AG10803 (cell line): ENCODE measurements around the gene CTNNA1.

Source experiments
- DNase-seq: peaks from one replicate; pipeline ENCODE4 v3.0.0; 2010; ENCODE audit warnings: low read depth
- H3K4me3 ChIP-seq: 2 replicates; pipeline ENCODE4 v1.5.1; 2011; ENCODE audit warnings: mild to moderate bottlenecking, low read length, control low read depth
- TF ChIP-seq, protein P1 (sequence below): conservative IDR thresholded peaks from 2 replicates; pipeline ENCODE4 v1.5.1; 2011; ENCODE audit warnings: mild to moderate bottlenecking, low read length, control low read depth, inconsistent platforms

CTNNA1 gene

DNA sequence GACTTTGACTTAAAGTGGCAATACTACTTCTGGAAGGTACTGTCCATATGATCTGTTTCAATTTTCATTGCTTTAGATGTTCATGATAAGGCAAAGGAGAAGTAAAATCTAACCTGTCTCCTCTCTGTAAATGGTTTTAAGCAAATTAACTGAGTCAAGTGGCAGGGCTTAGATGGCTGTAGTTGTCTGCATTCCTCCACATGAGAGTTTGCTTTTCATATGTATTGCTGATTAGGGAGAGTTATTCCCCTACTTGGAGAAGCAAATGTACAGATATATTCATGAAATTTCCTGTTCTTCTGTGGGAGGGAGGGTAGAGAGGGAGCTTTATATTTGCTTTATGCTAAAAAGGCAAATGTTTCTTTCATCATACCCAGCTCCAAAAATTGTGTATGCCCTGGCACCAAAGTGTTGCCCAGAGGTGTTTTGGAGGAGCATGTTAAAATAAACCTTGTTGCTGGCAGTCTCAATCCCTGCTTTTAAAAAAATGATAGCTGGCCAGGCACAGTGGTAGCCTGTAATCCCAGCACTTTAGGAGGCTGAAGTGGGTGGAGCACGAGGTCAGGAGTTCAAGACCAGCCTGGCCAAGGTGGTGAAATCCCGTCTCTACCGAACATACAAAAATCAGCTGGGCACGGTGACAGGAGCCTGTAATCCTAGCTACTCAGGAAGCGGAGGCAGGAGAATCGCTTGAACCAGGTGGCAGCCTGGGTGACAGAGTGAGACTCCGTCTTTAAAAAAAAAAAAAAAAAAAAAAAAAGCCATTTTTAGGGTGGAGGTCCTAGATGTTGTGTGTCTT is 125.4 kb downstream of the CTNNA1 start:
- DNase-seq = no peak
- H3K4me3 ChIP-seq = no peak overlapping the region
- TF ChIP-seq, protein P1, sequence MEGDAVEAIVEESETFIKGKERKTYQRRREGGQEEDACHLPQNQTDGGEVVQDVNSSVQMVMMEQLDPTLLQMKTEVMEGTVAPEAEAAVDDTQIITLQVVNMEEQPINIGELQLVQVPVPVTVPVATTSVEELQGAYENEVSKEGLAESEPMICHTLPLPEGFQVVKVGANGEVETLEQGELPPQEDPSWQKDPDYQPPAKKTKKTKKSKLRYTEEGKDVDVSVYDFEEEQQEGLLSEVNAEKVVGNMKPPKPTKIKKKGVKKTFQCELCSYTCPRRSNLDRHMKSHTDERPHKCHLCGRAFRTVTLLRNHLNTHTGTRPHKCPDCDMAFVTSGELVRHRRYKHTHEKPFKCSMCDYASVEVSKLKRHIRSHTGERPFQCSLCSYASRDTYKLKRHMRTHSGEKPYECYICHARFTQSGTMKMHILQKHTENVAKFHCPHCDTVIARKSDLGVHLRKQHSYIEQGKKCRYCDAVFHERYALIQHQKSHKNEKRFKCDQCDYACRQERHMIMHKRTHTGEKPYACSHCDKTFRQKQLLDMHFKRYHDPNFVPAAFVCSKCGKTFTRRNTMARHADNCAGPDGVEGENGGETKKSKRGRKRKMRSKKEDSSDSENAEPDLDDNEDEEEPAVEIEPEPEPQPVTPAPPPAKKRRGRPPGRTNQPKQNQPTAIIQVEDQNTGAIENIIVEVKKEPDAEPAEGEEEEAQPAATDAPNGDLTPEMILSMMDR = no peak

DNA sequence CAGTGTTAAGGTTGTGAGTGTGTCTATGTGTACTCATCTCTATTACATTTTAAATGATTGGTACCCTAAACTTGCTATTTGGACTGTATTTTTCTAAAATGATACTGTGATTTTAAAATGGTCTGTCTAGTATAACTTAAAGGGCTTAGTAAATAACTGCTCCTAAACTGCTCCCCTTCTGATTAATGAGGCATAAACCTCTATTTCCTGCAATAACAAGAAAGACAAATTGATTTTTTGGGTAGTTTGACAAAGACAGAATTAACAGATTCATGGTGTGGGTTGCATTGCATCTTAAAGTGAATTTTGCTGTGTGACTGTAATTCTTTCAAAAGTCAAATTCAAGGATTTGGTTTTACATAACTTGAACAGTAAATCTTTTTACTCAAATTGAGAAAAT is 130.0 kb downstream of the CTNNA1 start:
- no peak for DNase-seq
- TF ChIP-seq, protein P1 = no peak

DNA sequence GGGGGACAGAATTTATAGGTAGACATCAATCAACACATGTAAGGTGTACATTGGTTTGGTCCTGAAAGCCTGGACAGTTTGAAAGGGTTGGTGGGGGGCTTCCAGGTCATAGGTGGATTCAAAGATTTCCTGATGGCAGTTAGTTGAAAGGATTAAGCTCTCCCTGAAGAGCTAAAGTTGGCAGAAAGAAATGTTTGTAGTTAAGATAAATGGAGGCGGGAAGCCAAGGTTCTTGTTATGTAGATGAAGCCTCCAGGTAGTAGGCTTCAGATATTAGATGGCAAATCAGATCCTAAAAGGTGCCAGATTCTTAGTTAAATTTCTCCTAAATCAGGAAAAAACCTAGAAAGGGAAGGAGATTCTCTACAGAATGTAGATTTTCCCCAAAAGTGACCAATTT is 130.9 kb downstream of the CTNNA1 start:
- no peak for DNase-seq
- TF ChIP-seq, protein P1 = no peak
- no peak overlapping the region for H3K4me3 ChIP-seq

More for the DNA sequence above, 130.0 kb downstream of the CTNNA1 start:
- H3K4me3 ChIP-seq = no peak overlapping the region

DNA sequence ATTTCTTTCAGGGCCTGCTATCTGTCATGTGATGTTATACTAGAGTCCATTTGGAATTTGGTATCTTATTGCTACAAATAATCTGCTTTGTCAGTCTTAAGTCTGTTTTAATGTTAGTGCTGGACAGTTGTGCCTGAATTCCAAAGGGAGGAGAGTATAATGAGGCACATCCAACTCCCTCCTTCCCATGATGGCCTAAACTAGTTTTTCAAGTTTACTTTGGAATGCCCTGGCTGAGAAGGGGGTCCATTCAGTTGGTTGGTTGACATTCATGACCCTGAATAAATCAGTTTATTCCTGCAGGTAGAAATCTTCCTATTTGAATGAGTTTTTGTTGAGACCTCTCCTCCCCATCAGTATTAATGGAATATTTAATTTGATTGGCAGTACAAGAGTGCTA is 131.3 kb downstream of the CTNNA1 start:
- no peak for DNase-seq
- TF ChIP-seq, protein P1 = no peak
- H3K4me3 ChIP-seq = no peak overlapping the region

DNA sequence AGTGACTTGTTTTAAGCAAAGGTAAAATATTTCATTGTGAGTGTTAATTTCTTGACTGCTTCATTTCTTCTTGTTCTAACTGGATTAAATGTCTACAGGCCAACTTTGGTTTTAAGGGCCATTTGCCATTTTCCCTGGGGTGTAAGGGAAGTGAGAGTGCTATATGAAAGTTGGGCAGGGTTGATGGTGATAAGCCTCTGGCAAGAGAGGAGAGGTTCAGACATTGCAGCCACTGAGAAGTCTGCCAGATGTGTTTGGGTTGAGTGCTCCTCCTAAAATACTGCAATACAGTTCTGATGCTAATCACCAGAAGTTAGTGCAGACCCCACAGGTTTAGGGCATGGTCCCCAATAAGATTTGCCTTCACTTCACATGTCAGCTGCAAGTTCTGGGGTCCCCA is 136.8 kb downstream of the CTNNA1 start:
- no peak overlapping the region for H3K4me3 ChIP-seq
- no peak for DNase-seq
- TF ChIP-seq, protein P1 = no peak

DNA sequence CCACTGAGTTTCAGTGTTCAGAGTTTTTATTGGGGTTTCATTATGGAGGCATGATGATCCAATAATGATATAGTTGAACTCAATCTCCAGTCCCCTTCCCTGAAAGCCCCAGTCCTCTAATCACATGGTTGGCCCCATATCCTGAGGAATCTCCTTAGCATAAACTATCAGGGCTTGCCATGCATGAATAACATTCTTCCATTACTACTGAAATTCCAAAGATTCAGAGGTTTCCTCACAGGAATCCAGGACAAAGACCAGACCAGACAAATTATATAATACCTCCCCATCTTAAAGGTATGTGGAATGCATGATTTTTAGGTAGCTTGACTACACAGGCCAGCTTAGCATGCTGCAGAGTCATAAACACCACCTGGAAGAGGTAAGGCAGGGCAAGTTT is 137.4 kb downstream of the CTNNA1 start:
- no peak for DNase-seq
- TF ChIP-seq, protein P1 = no peak
- no peak overlapping the region for H3K4me3 ChIP-seq

DNA sequence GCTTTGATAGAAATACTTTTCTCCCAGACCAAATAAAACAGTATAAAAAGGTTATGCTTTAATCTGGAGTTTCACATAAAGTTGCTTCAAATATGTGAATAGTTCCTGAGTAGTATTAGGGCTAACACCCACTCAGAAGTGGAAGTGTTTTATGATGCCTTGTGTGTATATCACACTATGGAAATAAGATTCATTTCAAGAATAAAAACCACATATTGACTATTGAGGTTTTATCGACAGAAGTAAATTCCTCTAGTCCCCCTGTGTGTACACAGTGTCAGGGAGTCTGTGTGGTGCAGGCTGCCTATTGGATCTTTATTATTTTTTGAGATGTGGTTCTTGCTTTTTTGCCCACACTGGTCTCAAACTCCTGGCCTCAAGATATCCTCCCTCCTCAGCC is 142.7 kb downstream of the CTNNA1 start:
- TF ChIP-seq, protein P1 = no peak
- DNase-seq = no peak

More for the DNA sequence above, 142.7 kb downstream of the CTNNA1 start:
- H3K4me3 ChIP-seq = no peak overlapping the region
